Upper lobe of left lung (tissue), 4 donors: Measurements from ENCODE around the gene RAP1A.

ENCODE experiments used
- EP300 ChIP-seq, 4 donors: sonication (generic); formaldehyde crosslinking; IDR thresholded peaks; one replicate each; pipeline ENCODE4 v1.5.1; 2017; ENCODE audit warnings: antibody characterized with exemption in 4 of 4, control low read depth in 2 of 4
- POLR2A ChIP-seq, 4 donors: fragments of 450-650 bp; IDR thresholded peaks; one replicate each; pipeline ENCODE4 v1.5.1; 2016 to 2017; ENCODE audit warnings: antibody characterized with exemption in 4 of 4, mild to moderate bottlenecking in 2 of 4
- POLR2AphosphoS5 ChIP-seq, 2 donors: sonication (generic); formaldehyde crosslinking; IDR thresholded peaks; one replicate each; pipeline ENCODE4 v1.5.1; 2017; ENCODE audit warnings: antibody characterized with exemption in 2 of 2
- TF ChIP-seq, protein P1 (sequence below), 6 experiments: fragments of 450-650 bp in 4 of 6; fragments of 200-600 bp in 2 of 6; sonication (generic) in 2 of 6; IDR thresholded peaks; one replicate each; pipeline ENCODE4 v1.5.1; 2016 to 2019; ENCODE audit warnings: antibody characterized with exemption in 6 of 6

DNA sequence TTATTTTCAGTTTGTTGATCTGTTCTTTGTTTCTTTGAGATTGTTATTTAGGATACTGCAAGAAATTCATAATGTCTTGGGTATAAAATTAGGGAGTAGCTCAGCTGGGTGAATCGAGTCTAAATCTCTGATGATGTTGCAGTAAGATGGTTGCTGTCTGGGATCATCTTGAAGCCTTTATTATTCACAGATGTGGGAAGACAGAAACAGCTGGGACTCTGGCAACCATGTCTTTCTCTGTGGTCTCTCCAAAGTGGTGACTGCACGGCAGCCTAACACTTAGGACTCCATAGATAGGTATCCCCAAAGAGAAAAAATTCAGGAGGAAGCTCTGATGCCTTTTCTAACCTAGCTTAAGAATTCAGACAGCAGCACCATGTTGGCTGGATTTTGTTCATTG, 52.7 kb downstream of the RAP1A start:
- no peak for TF ChIP-seq POLR2A (IDR thresholded peaks at IDR 0.05)
- TF ChIP-seq, protein P1, sequence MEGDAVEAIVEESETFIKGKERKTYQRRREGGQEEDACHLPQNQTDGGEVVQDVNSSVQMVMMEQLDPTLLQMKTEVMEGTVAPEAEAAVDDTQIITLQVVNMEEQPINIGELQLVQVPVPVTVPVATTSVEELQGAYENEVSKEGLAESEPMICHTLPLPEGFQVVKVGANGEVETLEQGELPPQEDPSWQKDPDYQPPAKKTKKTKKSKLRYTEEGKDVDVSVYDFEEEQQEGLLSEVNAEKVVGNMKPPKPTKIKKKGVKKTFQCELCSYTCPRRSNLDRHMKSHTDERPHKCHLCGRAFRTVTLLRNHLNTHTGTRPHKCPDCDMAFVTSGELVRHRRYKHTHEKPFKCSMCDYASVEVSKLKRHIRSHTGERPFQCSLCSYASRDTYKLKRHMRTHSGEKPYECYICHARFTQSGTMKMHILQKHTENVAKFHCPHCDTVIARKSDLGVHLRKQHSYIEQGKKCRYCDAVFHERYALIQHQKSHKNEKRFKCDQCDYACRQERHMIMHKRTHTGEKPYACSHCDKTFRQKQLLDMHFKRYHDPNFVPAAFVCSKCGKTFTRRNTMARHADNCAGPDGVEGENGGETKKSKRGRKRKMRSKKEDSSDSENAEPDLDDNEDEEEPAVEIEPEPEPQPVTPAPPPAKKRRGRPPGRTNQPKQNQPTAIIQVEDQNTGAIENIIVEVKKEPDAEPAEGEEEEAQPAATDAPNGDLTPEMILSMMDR (IDR thresholded peaks at IDR 0.05): no peak
- no peak for TF ChIP-seq POLR2AphosphoS5 (IDR thresholded peaks at IDR 0.05)
- no peak for TF ChIP-seq EP300 (IDR thresholded peaks at IDR 0.05)
